DLD1 (cell line): ENCODE results near the gene MFRP.
"Not testable (repeated sequence)": the region's sequence is repeated elsewhere in the genome, so short reads cannot be mapped to it uniquely, and the experiment has no call there.

ENCODE experiments used
- in situ Hi-C: cut with HindIII; loops from 2 replicates; pipeline ENCODE4 v1.10.0; 2017; ENCODE audit warnings: low sequenced_read_pairs

The MFRP gene

GRCh38 chr11:119346605-119347004 lies at the start of gene MFRP:
Gene MFRP, minus strand, starts transcription at chr11:119346705. Its CDS starts 192 bp downstream, at chr11:119346513.
- in situ Hi-C loops: no loop called here

GRCh38 chr11:119391275-119391674 lies 44.8 kb upstream of the MFRP start:
- in situ Hi-C loops: no loop called here

- in situ Hi-C loops: no loop called here
Observed at GRCh38 chr11:119389611-119390254, 43.2 kb upstream of the MFRP start.

- in situ Hi-C loops: no loop called here
Observed at GRCh38 chr11:119388103-119388502, 41.6 kb upstream of the MFRP start.

GRCh38 chr11:119384332-119384731 lies 37.8 kb upstream of the MFRP start:
- in situ Hi-C loops: no loop called here

GRCh38 chr11:119382513-119382912 lies 36.0 kb upstream of the MFRP start:
- in situ Hi-C loops: not testable (repeated sequence)

- in situ Hi-C loops: no loop called here
Observed at GRCh38 chr11:119382101-119382500, 35.6 kb upstream of the MFRP start.

GRCh38 chr11:119381181-119381988 lies 34.9 kb upstream of the MFRP start, which contains the start of gene USP2:
Gene USP2, minus strand, starts transcription at chr11:119381690. Its CDS starts 8,210 bp downstream, at chr11:119373480.
- in situ Hi-C loops: no loop called here

- in situ Hi-C loops: no loop called here
Observed at GRCh38 chr11:119380827-119381180, 34.3 kb upstream of the MFRP start.

GRCh38 chr11:119380160-119380826 lies 33.8 kb upstream of the MFRP start:
- in situ Hi-C loops: no loop called here

GRCh38 chr11:119378851-119379465 lies 32.5 kb upstream of the MFRP start:
- in situ Hi-C loops: loop anchor here (10.0 kb wide), 1 partner anchor 74 kb away; no protein-coding TSS in a partner anchor

GRCh38 chr11:119377961-119378667 lies 31.6 kb upstream of the MFRP start:
- in situ Hi-C loops: loop anchor here (10.0 kb wide), 1 partner anchor 73 kb away; no protein-coding TSS in a partner anchor

- in situ Hi-C loops: loop anchor here (10.0 kb wide), 1 partner anchor 73 kb away; no protein-coding TSS in a partner anchor
Observed at GRCh38 chr11:119377112-119377901, 30.8 kb upstream of the MFRP start.

GRCh38 chr11:119376197-119376847 lies 29.8 kb upstream of the MFRP start:
- in situ Hi-C loops: loop anchor here (10.0 kb wide), 1 partner anchor 72 kb away; no protein-coding TSS in a partner anchor

- in situ Hi-C loops: loop anchor here (10.0 kb wide), 1 partner anchor 71 kb away; no protein-coding TSS in a partner anchor
Observed at GRCh38 chr11:119375337-119376196, 29.1 kb upstream of the MFRP start.

- in situ Hi-C loops: loop anchor here (10.0 kb wide), 1 partner anchor 70 kb away; no protein-coding TSS in a partner anchor
Observed at GRCh38 chr11:119374632-119375336, 28.3 kb upstream of the MFRP start.

- in situ Hi-C loops: loop anchor here (10.0 kb wide), 1 partner anchor 69 kb away; no protein-coding TSS in a partner anchor
Observed at GRCh38 chr11:119373921-119374631, 27.6 kb upstream of the MFRP start.
